HepG2 (cell line): Measurements from ENCODE around the gene MYO1E. TPM values are rescaled to one million over a fixed set of nuclear protein-coding genes. Genes with fewer than 3 reads are reported as not detected.

Experiments
- ATF7-NPFF ChIP-seq: sonication (generic); formaldehyde crosslinking; IDR thresholded peaks from 2 replicates; pipeline ENCODE4 v1.8.1; 2023; ENCODE audit warnings: mild to moderate bottlenecking, low read depth, missing genetic modification reagents, moderate library complexity
- DNMT3B ChIP-seq: conservative IDR thresholded peaks from 2 replicates; pipeline ENCODE4 v1.6.1; 2016; ENCODE audit warnings: missing biosample characterization, control low read depth
- EEA1 ChIP-seq: sonication (generic); formaldehyde crosslinking; IDR thresholded peaks from 2 replicates; pipeline ENCODE4 v1.5.1; 2020; ENCODE audit warnings: mild to moderate bottlenecking, missing genetic modification reagents, borderline replicate concordance
- FOXK2 ChIP-seq: fragments of 450-650 bp; IDR thresholded peaks from 2 replicates; pipeline ENCODE4 v1.6.1; 2016
- GABPB1 ChIP-seq: IDR thresholded peaks from 2 replicates; pipeline ENCODE4 v1.6.1; 2016; ENCODE audit warnings: mild to moderate bottlenecking, missing genetic modification reagents, moderate library complexity, missing compliant biosample characterization
- MED1 ChIP-seq: sonication (generic); formaldehyde crosslinking; IDR thresholded peaks from 2 replicates; pipeline ENCODE4 v1.4.0; 2020; ENCODE audit warnings: missing genetic modification reagents
- NFYC ChIP-seq: IDR thresholded peaks from 2 replicates; pipeline ENCODE4 v1.6.1; 2016; ENCODE audit warnings: missing genetic modification reagents, missing compliant biosample characterization
- PHF20 ChIP-seq: sonication (generic); formaldehyde crosslinking; IDR thresholded peaks from 2 replicates; pipeline ENCODE4 v1.5.0; 2020; ENCODE audit warnings: mild to moderate bottlenecking, missing genetic modification reagents
- U2AF2 ChIP-seq: fragments of 200-400 bp; formaldehyde crosslinking; IDR thresholded peaks from 2 replicates; pipeline ENCODE4 v1.6.1; 2017; ENCODE audit warnings: low read depth, mild to moderate bottlenecking, low read length
- ZNF205 ChIP-seq: IDR thresholded peaks from 2 replicates; pipeline ENCODE4 v1.6.1; 2018; ENCODE audit warnings: missing biosample characterization, missing genetic modification reagents
- ZNF234 ChIP-seq: sonication (generic); formaldehyde crosslinking; conservative IDR thresholded peaks from 2 replicates; pipeline ENCODE4 v1.5.1; 2020; ENCODE audit warnings: mild to moderate bottlenecking, missing genetic modification reagents
- ZNF235 ChIP-seq: sonication (generic); formaldehyde crosslinking; IDR thresholded peaks from 2 replicates; pipeline ENCODE4 v1.8.1; 2023; ENCODE audit warnings: mild to moderate bottlenecking, missing genetic modification reagents, borderline replicate concordance
- ZNF260 ChIP-seq: sonication (generic); formaldehyde crosslinking; IDR thresholded peaks from 2 replicates; pipeline ENCODE4 v1.4.0; 2020; ENCODE audit warnings: missing genetic modification reagents, low read depth, mild to moderate bottlenecking, borderline replicate concordance
- ZNF317 ChIP-seq: sonication (generic); formaldehyde crosslinking; IDR thresholded peaks from 2 replicates; pipeline ENCODE4 v1.5.0; 2020; ENCODE audit warnings: mild to moderate bottlenecking, missing genetic modification reagents
- ZNF460 ChIP-seq: sonication (generic); formaldehyde crosslinking; IDR thresholded peaks from 2 replicates; pipeline ENCODE4 v1.5.1; 2020; ENCODE audit warnings: missing genetic modification reagents, mild to moderate bottlenecking, borderline replicate concordance
- ZNF589 ChIP-seq: sonication (generic); formaldehyde crosslinking; conservative IDR thresholded peaks from 2 replicates; pipeline ENCODE4 v1.8.0; 2022; ENCODE audit warnings: mild to moderate bottlenecking, moderate library complexity, missing genetic modification reagents
- ZZZ3 ChIP-seq: sonication (generic); formaldehyde crosslinking; IDR thresholded peaks from 2 replicates; pipeline ENCODE4 v1.4.0; 2020; ENCODE audit warnings: missing genetic modification reagents, mild to moderate bottlenecking, borderline replicate concordance
- polyA plus RNA-seq, 8 experiments: library from polyadenylated mRNA; depleted of rRNA in 3 of 8; stranded (reverse) in 7 of 8; unstranded in 1 of 8; fragments of >200 nt; fragmentation: Illumina TruSeq in 4 of 8; extraction: Trizol in 4 of 8; gene quantifications; 2 replicates each; pipeline versions ENCODE4 v1.2.1 to v1.2.3, GENCODE V29; 2011 to 2016; ENCODE audit warnings: low read depth in 4 of 8, missing spikeins in 1 of 8, mixed read lengths in 1 of 8; ENCODE audit not compliant: insufficient read depth in 1 of 8
- total RNA-seq, 5 experiments: library from RNA; depleted of rRNA; stranded (reverse); fragments of >200 nt; fragmentation: Illumina TruSeq; extraction: Trizol; gene quantifications; 2 replicates each; pipeline ENCODE4 v1.2.3, GENCODE V29; 2016; ENCODE audit warnings: low read depth in 1 of 5
- TF ChIP-seq, protein P1 (sequence below): sonication (generic); formaldehyde crosslinking; IDR thresholded peaks from 2 replicates; pipeline ENCODE4 v1.4.0; 2020; ENCODE audit warnings: missing genetic modification reagents
- TF ChIP-seq, protein P2 (sequence below): sonication (generic); formaldehyde crosslinking; IDR thresholded peaks from 2 replicates; pipeline ENCODE4 v1.5.0; 2020; ENCODE audit warnings: missing genetic modification reagents
- TF ChIP-seq, protein P3 (sequence below): IDR thresholded peaks from 2 replicates; pipeline ENCODE4 v1.6.1; 2016; ENCODE audit warnings: missing compliant biosample characterization, missing genetic modification reagents, borderline replicate concordance
- TF ChIP-seq, protein P4 (sequence below): sonication (generic); formaldehyde crosslinking; IDR thresholded peaks from 2 replicates; pipeline ENCODE4 v1.8.0; 2022; ENCODE audit warnings: mild to moderate bottlenecking, missing genetic modification reagents, borderline replicate concordance

The MYO1E gene
- total and polyA plus RNA-seq, 2 of the 13 experiments (the other 11 are each of a cell fraction or from before 2014, with no cell fraction given): 15.7 to 25.1 TPM

DNA sequence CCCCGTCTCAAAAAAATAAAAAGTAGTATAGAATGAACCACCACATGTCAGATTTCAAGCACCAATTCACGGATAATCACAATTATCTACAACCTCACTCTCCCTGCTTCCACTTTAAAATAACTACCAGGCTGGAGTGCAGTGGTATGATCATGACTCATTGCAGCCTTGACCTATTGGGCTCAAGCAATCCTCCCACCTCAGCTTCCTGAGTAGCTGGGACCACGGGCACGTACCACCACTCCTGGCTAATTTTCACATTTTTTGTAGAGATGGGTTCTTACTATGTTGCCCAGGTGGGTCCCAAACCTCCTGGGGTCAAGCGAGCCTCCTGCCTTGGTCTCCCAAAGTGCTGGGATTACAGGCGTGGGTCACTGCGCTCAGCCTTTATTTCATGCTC lies 204.1 kb downstream of the MYO1E start (continued):
- TF ChIP-seq ZNF260 (CRISPR knock-in tag): no peak
- TF ChIP-seq, protein P1, sequence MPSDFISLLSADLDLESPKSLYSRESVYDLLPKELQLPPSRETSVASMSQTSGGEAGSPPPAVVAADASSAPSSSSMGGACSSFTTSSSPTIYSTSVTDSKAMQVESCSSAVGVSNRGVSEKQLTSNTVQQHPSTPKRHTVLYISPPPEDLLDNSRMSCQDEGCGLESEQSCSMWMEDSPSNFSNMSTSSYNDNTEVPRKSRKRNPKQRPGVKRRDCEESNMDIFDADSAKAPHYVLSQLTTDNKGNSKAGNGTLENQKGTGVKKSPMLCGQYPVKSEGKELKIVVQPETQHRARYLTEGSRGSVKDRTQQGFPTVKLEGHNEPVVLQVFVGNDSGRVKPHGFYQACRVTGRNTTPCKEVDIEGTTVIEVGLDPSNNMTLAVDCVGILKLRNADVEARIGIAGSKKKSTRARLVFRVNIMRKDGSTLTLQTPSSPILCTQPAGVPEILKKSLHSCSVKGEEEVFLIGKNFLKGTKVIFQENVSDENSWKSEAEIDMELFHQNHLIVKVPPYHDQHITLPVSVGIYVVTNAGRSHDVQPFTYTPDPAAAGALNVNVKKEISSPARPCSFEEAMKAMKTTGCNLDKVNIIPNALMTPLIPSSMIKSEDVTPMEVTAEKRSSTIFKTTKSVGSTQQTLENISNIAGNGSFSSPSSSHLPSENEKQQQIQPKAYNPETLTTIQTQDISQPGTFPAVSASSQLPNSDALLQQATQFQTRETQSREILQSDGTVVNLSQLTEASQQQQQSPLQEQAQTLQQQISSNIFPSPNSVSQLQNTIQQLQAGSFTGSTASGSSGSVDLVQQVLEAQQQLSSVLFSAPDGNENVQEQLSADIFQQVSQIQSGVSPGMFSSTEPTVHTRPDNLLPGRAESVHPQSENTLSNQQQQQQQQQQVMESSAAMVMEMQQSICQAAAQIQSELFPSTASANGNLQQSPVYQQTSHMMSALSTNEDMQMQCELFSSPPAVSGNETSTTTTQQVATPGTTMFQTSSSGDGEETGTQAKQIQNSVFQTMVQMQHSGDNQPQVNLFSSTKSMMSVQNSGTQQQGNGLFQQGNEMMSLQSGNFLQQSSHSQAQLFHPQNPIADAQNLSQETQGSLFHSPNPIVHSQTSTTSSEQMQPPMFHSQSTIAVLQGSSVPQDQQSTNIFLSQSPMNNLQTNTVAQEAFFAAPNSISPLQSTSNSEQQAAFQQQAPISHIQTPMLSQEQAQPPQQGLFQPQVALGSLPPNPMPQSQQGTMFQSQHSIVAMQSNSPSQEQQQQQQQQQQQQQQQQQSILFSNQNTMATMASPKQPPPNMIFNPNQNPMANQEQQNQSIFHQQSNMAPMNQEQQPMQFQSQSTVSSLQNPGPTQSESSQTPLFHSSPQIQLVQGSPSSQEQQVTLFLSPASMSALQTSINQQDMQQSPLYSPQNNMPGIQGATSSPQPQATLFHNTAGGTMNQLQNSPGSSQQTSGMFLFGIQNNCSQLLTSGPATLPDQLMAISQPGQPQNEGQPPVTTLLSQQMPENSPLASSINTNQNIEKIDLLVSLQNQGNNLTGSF: no peak
- TF ChIP-seq ZNF317 (CRISPR knock-in tag): 0 out of 2 replicates have a peak, but pooled peaks have one; percentile 29
- no peak for TF ChIP-seq ZNF589 (CRISPR knock-in tag)
- TF ChIP-seq, protein P2, sequence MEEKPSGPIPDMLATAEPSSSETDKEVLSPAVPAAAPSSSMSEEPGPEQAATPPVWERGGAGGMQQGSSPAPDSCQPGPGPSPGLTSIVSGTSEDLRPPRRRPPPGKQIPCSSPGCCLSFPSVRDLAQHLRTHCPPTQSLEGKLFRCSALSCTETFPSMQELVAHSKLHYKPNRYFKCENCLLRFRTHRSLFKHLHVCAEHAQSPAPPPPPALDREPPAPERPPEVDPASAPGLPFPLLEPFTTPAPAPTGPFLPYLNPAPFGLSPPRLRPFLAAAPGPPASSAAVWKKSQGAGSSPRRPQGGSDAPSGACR (CRISPR knock-in tag): no peak
- TF ChIP-seq ZNF460 (CRISPR knock-in tag): 0 out of 2 replicates have a peak, but pooled peaks have one; percentile 24
- TF ChIP-seq, protein P3, sequence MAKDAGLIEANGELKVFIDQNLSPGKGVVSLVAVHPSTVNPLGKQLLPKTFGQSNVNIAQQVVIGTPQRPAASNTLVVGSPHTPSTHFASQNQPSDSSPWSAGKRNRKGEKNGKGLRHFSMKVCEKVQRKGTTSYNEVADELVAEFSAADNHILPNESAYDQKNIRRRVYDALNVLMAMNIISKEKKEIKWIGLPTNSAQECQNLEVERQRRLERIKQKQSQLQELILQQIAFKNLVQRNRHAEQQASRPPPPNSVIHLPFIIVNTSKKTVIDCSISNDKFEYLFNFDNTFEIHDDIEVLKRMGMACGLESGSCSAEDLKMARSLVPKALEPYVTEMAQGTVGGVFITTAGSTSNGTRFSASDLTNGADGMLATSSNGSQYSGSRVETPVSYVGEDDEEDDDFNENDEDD (CRISPR knock-in tag): no peak
- no peak for TF ChIP-seq EEA1 (CRISPR knock-in tag)
- 0 out of 2 replicates have a peak, but pooled peaks have one; percentile 21 for TF ChIP-seq NFYC (CRISPR knock-in tag)
- no peak for TF ChIP-seq ZNF234 (CRISPR knock-in tag)
- TF ChIP-seq FOXK2: no peak
- TF ChIP-seq, protein P4, sequence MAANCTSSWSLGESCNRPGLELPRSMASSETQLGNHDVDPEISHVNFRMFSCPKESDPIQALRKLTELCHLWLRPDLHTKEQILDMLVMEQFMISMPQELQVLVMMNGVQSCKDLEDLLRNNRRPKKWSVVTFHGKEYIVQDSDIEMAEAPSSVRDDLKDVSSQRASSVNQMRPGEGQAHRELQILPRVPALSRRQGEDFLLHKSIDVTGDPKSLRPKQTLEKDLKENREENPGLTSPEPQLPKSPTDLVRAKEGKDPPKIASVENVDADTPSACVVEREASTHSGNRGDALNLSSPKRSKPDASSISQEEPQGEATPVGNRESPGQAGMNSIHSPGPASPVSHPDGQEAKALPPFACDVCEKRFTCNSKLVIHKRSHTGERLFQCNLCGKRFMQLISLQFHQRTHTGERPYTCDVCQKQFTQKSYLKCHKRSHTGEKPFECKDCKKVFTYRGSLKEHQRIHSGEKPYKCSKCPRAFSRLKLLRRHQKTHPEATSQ: no peak
- TF ChIP-seq ZZZ3 (CRISPR knock-in tag): no peak
- TF ChIP-seq ZNF235 (CRISPR knock-in tag): no peak
- TF ChIP-seq GABPB1 (CRISPR knock-in tag): no peak
- TF ChIP-seq PHF20: no peak
- TF ChIP-seq U2AF2: no peak
- no peak for TF ChIP-seq ZNF205 (CRISPR knock-in tag)
- TF ChIP-seq MED1: peak; percentile 63
- no peak for TF ChIP-seq ATF7-NPFF (CRISPR knock-in tag)
- no peak for TF ChIP-seq DNMT3B (CRISPR knock-in tag)
